Activated naive CD8-positive, alpha-beta T cell treated with anti-CD3 and anti-CD28 coated beads, Interleukin-2, amount 10 ng/mL, durations not matched to agents 7 days and 5 days (primary cell): ENCODE results near the gene GDF7. TPM values are rescaled to one million over a fixed set of nuclear protein-coding genes. Genes with fewer than 3 reads are reported as not detected.

ENCODE experiments used
- ATAC-seq: fragments of 150-1000 bp; cut with Tn5 transposase; one replicate; pipeline ENCODE4 v1.10.0; 2021; ENCODE audit warnings: low read depth, moderate library complexity
- POLR2A ChIA-PET: fragments of 350-600 bp; sonication (Branson Sonifier 250); formaldehyde crosslinking; loops from one replicate; lab custom pipeline; 2021; ENCODE audit warnings: antibody characterized with exemption; lab: Charles Lee
- DNase-seq: peaks from one replicate; pipeline ENCODE4 v3.0.0; 2021
- H3K27ac Mint-ChIP-seq: one replicate; pipeline ENCODE4 v1.8.0; 2022; ENCODE audit warnings: mild to moderate bottlenecking, mixed read lengths
- H3K27me3 Mint-ChIP-seq: one replicate; pipeline ENCODE4 v1.8.0; 2022; ENCODE audit warnings: mild to moderate bottlenecking, moderate library complexity, mixed read lengths
- H3K36me3 Mint-ChIP-seq: one replicate; pipeline ENCODE4 v1.8.0; 2021; ENCODE audit warnings: mild to moderate bottlenecking, mixed read lengths
- H3K4me1 Mint-ChIP-seq: one replicate; pipeline ENCODE4 v1.8.0; 2021; ENCODE audit warnings: mixed read lengths
- H3K4me3 Mint-ChIP-seq: one replicate; pipeline ENCODE4 v1.8.0; 2022; ENCODE audit warnings: mild to moderate bottlenecking, moderate library complexity, mixed read lengths
- H3K9me3 Mint-ChIP-seq: one replicate; pipeline ENCODE4 v1.8.0; 2021; ENCODE audit warnings: mixed read lengths
- total RNA-seq, 2 experiments: library from RNA; stranded (reverse); gene quantifications; one replicate each; pipeline ENCODE4 v1.2.3, GENCODE V29; 2021

GDF7 gene
- total RNA-seq, 2 experiments from 2014 or later = not detected

DNA sequence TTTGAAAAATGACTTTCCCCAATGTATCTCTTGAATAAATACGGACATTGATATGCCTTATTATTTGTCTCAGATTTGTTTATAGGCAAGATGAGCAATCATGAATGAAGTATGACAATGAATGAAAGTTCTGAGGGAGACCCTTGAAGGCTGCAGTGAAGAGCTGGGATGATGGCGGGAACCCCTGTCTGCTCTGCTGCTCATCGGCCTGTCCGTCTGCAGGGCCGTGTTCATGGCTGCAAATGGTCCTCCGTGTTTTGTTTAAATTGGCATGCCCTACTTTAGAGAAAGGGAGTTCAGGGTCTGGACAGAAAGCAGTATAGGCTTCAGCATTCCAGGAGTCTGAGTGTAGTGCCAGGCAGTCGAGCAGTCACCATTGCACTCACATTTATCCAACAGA is 14.8 kb upstream of the GDF7 start:
- POLR2A ChIA-PET = interaction anchor here (2.3 kb wide), 2 partner anchors 9 to 205 kb away, joined by 7 to 10 read pairs; partner anchors contain the start of gene RHOB
- Mint-ChIP-seq H3K4me3 (no peak overlapping the region), H3K27ac (no peak overlapping the region), H3K4me1 (peaks cover 11% of the 10 kb centered on the region), H3K9me3 (no peaks in the 10 kb centered on the region), H3K27me3 (peaks cover 11% of the 10 kb centered on the region), H3K36me3 (peaks cover 2% of the 10 kb centered on the region)
- DNase-seq (no peak), ATAC-seq (no peak)

DNA sequence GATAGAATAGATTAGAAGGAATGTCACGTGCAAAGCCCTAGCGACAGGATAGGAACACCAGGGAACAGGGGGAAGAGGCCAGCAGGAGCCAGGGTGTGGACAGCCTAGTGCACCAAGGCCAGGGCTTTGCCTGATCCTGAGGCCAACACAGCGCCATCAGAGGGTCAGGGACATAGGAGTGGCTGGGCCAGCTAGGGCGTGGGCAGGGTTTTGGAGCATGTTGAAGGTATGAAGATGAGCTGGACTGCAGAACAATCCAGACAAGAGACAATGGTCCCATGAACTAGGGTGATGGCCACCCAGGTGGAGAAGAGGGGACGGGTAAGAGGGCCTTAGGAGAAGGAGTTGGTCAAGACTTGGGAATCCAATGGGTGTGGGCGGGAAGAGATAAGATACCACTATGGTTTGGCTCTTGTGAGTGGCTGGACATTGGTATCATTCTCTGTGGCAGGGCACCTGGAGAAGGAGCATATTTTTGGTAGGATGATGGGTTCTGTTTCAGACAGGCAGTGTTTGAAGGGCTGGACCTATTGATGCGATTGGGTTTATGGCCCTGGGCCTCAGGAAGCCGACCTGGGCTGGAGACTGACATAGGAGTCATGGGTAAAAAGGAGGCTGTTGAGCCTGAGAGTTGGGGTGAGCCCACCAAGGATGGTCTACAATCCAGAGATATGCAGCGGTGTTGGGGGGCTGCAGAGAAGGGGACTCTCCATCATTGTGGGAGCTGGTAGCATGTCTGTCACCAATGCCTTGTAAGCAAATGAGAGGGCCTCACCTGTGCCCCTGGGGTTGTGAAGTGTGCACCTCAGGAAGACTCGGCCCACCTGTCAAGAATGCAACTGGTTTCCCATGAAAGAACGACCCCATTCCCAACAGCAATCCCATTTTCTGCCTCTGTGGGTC is 14.0 kb upstream of the GDF7 start:
- H3K9me3 Mint-ChIP-seq = no peaks in the 10 kb centered on the region
- H3K4me3 Mint-ChIP-seq = no peak overlapping the region
- H3K36me3 Mint-ChIP-seq = peaks cover 2% of the 10 kb centered on the region
- no peak for ATAC-seq
- H3K4me1 Mint-ChIP-seq = peaks cover 11% of the 10 kb centered on the region
- DNase-seq = no peak
- no peak overlapping the region for H3K27ac Mint-ChIP-seq
- H3K27me3 Mint-ChIP-seq = peaks cover 12% of the 10 kb centered on the region
- POLR2A ChIA-PET = no interaction called here

DNA sequence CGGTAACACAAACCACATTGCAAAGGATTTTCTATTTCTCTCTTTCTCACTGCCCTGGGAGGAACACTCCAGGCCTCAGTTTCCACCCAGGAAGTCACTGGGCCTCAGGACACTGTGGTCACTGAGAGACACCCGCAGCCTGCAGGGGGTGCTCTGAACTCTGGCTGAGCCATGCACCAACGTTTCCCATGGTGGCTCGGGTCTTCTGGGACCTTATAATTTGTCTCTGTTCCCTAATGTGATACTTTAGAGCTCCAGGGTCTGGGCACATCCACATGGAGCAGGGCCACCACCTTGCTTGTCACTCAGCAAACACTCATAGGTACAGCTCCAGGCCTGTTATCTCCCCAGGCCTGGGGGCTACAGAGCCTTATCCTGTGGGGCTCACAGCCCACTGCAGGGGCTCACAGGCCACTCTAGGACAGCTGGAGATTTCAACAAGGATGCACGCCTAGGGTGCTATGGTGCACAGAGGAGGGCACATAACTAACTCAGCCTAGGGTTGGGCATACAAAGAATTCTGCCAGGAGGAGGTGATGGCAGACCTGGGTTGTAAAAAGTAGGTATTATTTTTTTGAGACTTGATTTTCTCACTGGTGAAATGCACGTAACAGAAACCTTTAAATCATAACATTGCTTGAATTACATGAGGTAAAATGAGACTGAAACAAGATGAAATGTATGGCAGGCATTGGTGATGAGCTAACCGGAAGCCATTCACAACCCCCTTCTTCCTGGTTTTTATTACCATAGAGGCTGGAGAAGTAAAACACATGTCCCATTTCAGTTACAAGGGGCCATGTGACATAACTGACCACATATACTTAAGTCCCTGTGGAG is 13.0 kb upstream of the GDF7 start:
- Mint-ChIP-seq H3K27ac (no peak overlapping the region), H3K9me3 (no peaks in the 10 kb centered on the region), H3K36me3 (no peaks in the 10 kb centered on the region), H3K4me3 (no peak overlapping the region), H3K27me3 (peaks cover 19% of the 10 kb centered on the region), H3K4me1 (peaks cover 11% of the 10 kb centered on the region)
- DNase-seq = no peak
- POLR2A ChIA-PET = no interaction called here
- no peak for ATAC-seq

DNA sequence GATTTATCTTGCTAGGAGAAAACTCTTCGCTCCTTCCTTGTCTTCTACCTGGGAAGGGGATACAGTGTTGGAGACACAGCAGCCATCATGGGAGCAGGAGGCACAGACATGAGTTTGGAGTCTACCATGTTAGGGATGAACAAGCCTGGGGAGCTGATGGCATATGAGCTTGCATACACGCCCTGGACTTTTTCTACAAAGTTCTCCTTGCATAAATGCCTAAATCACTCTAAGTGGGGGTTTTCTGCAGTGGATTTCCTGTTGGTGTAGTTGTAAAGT is 12.5 kb upstream of the GDF7 start:
- Mint-ChIP-seq H3K4me1 (peaks cover 7% of the 10 kb centered on the region), H3K27me3 (peaks cover 24% of the 10 kb centered on the region), H3K27ac (no peak overlapping the region), H3K4me3 (no peak overlapping the region), H3K9me3 (no peaks in the 10 kb centered on the region), H3K36me3 (no peaks in the 10 kb centered on the region)
- POLR2A ChIA-PET = no interaction called here
- DNase-seq (no peak), ATAC-seq (no peak)

DNA sequence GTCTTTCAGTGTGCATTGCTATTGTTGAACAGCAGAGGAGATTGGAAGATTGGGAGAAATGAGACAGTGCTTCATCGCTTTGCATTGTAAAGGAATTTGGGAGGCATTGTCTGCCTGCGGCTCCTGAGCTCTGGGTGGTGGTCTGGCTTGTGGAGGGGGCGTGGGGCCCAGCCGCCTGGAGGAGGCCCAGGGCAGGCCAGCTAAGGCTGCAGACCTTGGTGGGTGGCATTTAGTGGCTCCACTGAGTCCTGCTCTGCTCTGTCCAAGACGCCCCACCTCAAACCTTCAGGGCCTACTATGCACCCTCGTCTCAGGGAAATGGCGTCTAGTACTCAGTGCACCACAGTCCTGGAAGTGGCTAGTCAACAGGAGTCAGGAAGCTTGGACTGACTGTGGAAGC is 10.4 kb upstream of the GDF7 start:
- Mint-ChIP-seq H3K9me3 (no peaks in the 10 kb centered on the region), H3K27ac (no peak overlapping the region), H3K36me3 (no peaks in the 10 kb centered on the region), H3K4me3 (no peak overlapping the region), H3K27me3 (peaks cover 40% of the 10 kb centered on the region), H3K4me1 (peaks cover 1% of the 10 kb centered on the region)
- POLR2A ChIA-PET = no interaction called here
- ATAC-seq (no peak), DNase-seq (no peak)

DNA sequence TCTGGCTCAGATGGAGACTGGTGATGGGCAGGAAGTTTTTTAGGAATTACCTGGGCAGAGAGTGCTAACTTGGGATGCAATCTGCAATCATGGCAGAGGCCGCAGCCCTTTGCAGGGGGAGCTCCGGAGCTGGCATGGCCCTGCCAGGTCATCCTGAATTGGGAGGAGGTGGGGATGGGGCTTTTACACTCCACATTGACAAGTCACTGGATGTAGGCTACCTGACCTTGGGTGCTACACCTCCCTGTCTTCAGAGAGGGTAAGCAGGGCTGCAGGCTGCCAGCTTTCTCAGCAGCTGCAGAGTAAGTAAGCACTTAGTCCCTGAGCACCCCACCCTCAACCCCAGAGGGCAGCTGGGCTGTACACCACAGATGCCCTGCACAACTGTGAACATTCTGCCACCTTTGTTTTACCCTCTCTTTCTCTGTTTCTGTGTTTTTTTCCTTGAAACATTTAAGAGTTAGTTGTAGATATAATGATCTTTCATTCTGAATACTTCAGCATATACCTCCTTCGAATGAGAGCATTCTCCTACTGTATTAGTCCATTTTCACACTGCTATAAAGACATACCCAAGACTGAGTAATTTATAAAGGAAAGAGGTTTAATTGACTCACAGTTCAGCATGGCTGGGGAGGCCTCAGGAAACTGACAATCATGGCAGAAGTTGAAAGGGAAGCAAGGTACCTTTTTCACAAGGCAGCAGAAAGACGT is 9.3 kb upstream of the GDF7 start:
- H3K9me3 Mint-ChIP-seq = no peaks in the 10 kb centered on the region
- no peaks in the 10 kb centered on the region for H3K36me3 Mint-ChIP-seq
- H3K4me3 Mint-ChIP-seq = no peak overlapping the region
- DNase-seq (no peak), ATAC-seq (no peak)
- POLR2A ChIA-PET = no interaction called here
- H3K4me1 Mint-ChIP-seq = no peaks in the 10 kb centered on the region
- peaks cover 50% of the 10 kb centered on the region for H3K27me3 Mint-ChIP-seq
- no peak overlapping the region for H3K27ac Mint-ChIP-seq

DNA sequence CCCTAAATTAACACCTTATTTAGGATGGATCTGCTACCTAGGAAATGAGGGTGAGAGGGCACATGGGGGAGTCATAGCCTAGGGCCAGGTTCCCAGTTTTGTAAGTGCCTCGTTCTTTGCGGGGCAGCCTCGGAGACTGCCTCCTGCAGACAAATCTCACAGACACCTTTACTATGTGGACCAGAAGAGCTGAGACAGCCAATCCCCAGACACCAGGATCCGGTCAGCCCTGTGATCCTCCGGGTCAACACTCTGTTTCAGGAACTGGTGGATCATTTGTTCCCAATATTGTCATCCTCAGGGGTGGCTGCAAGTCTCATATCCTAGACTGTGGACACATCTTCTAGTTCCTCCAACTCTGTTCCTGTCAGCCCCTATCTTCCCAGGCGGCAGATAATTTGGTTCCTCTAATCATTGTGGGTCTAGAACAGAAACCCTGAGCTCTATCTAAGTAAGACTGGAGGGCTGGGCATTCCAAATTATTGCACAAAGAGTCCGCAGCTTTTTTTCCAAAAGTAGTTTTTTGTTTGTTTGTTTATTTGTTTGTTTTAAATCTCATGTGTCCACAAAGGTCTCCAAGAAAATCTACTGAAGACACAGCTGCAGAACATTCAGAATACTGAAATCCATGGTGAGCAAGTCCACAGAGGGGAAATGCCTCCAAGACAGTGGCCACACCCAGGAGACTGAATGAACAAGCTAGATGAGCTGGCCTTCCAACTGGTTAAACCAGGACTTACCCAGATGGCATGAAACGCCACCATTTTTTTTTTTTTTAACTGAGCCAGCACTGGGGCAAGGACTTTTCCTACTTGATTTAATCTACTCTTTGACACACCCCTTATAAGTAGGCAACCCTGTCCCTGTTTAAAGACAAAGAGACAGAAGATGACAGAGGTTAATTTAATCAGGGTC is 6.2 kb upstream of the GDF7 start:
- DNase-seq (no peak), ATAC-seq (no peak)
- peaks cover under 1% of the 10 kb centered on the region for H3K4me1 Mint-ChIP-seq
- no peaks in the 10 kb centered on the region for H3K36me3 Mint-ChIP-seq
- no peak overlapping the region for H3K4me3 Mint-ChIP-seq
- no peaks in the 10 kb centered on the region for H3K9me3 Mint-ChIP-seq
- POLR2A ChIA-PET = interaction anchor here (0.8 to 2.1 kb wide), 2 partner anchors 10 to 303 kb away, joined by 4 to 7 read pairs; partner anchors contain the start of gene HS1BP3
- no peak overlapping the region for H3K27ac Mint-ChIP-seq
- H3K27me3 Mint-ChIP-seq = peaks cover 72% of the 10 kb centered on the region

DNA sequence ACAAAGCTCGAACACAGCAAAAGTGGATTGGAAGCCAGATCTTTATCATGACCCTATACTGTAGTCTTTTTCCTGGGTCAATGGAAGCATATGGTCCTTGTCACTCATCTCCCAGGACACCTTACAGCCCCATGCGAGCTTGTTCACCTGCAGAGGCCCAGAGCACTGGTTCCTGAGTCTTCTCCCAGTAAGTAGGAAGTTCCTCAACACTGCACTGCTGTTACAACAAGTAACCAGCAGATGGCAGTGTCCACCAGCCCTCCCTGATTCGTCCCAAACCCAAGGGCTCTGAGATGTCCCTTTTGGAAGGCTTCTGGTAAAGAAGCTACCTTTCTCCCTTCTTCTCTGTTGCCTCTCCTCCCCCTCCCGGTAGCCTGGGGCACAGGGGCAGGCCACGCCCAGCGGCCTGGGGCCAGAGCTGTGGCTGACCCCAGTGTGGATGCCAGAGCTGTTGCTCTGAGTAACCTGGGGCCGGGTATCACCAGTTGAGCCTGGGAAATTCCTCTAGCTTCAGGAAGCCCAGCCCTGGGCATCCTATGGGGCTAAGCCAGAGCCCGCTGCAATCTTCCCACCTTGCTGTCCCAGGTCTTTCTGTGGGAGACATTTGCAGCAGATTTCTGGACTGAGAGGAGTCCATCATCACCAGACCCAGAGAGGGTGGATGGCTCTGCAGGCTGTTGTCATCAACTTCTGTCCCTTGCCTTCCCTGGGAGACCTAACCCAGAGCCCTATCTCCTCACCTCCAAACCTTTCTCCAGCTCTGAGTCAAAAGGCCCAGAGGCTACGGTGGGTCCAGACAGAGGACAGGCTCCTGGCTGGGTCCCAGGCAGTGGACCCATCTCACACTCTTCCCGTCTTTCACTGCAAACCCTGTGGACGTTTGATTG is 5.3 kb upstream of the GDF7 start:
- ATAC-seq (peak; percentile 53), DNase-seq (peak; percentile 61)
- H3K27ac Mint-ChIP-seq = no peak overlapping the region
- no peaks in the 10 kb centered on the region for H3K9me3 Mint-ChIP-seq
- POLR2A ChIA-PET = interaction anchor here (0.8 to 2.1 kb wide), 2 partner anchors 11 to 302 kb away, joined by 4 to 7 read pairs; partner anchors contain the start of gene HS1BP3
- H3K4me3 Mint-ChIP-seq = no peak overlapping the region
- peaks cover 2% of the 10 kb centered on the region for H3K4me1 Mint-ChIP-seq
- H3K36me3 Mint-ChIP-seq = no peaks in the 10 kb centered on the region
- H3K27me3 Mint-ChIP-seq = peaks cover 76% of the 10 kb centered on the region

DNA sequence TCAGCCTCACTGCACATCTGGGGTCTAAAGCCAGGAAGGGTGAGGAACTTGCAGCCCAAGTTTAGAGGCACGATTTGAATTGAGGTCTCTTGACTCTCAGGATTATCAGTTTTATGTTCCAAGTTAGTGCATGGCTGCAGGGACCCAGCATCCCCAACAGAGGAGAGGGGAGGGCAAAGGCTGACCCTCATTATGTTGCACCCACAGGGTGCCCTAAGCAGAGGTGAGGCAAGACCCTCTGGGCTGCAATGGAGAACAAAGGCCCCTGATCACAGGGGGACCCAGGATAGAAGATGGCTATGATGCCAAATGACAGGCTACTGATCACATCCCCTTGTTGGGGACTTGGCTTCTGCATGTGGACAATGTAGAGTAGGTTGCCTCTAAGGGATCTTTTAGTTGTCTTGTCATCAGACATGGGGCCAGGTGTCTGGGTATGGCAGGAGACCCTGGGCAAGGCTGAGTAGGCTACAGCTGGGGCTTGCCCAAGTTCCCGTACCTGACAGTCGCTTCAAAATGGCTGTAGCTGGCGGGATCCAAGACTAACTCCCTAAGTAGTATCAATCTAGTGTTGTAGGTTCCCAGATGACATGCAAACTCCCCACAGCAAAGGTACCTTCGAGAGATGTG is 4.5 kb upstream of the GDF7 start:
- Mint-ChIP-seq H3K27me3 (peaks cover 76% of the 10 kb centered on the region), H3K4me1 (peaks cover 2% of the 10 kb centered on the region), H3K36me3 (no peaks in the 10 kb centered on the region), H3K9me3 (no peaks in the 10 kb centered on the region), H3K27ac (no peak overlapping the region), H3K4me3 (no peak overlapping the region)
- POLR2A ChIA-PET = no interaction called here
- ATAC-seq (no peak), DNase-seq (no peak)

DNA sequence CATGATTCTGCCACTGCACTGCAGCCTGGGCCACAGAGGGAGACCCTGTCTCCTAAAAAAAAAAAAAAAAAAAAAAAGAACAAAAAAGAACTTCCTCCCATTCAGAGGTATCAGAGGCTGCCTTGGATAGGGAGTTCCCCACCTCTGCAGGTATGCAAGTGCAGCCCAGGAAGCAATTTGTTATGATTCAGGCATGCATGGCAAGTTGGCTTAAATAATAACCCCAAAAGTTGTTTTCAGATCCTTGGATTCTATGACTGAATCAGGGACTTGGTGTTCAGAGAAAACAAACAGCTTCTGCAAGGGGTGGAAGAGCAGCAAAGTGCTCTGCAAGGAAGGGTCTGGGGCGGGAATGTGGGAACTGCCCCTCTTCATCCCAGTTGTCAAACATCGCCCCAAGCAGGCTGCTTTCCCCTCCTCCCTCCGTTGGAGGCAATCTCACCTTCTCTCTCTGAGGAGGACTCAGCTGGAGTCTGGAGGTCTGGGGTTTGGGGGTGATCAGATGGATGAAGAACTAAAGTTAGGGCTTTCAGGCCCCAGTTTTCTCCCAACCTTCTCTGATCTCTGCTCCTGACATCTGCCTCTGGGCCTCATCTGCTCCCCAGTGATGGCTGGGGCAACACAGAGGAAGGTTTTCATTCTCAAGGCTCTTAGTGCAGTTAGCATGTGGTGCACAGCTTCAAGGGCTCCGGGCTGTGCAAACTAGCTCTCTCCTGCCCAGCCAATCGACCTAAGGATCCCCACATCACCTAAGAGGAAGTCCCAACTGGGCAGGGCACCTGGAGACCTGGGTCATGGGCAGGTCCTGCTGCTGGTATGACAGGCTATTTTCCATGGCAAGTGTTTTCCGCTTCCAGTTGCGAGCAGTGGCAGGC is 3.5 kb upstream of the GDF7 start:
- Mint-ChIP-seq H3K4me3 (no peak overlapping the region), H3K27me3 (peaks cover 82% of the 10 kb centered on the region), H3K4me1 (peaks cover 5% of the 10 kb centered on the region), H3K27ac (no peak overlapping the region), H3K36me3 (no peaks in the 10 kb centered on the region), H3K9me3 (no peaks in the 10 kb centered on the region)
- ATAC-seq (no peak), DNase-seq (no peak)
- POLR2A ChIA-PET = interaction anchor here (1.2 kb wide), 1 partner anchor 14 kb away, joined by 5 read pairs; no protein-coding TSS in a partner anchor

DNA sequence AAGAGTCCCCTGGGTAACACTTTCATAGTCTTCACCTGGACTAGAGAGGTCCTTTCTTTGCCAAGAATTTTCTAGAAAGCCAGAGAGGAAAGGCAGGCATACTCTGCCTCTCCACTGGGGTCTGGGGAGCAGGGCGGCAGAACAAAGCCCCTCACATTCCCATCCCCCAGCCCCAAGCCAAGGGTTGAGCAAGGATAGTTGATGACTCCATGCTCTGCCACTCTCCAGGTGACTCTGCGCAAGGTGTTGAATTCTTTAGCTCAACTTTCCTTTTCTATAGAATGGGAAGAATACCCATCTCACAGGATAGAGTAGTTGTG is 2.9 kb upstream of the GDF7 start:
- Mint-ChIP-seq H3K9me3 (no peaks in the 10 kb centered on the region), H3K27ac (no peak overlapping the region), H3K4me3 (no peak overlapping the region), H3K36me3 (no peaks in the 10 kb centered on the region), H3K27me3 (peaks cover 84% of the 10 kb centered on the region), H3K4me1 (peaks cover 5% of the 10 kb centered on the region)
- DNase-seq = no peak
- POLR2A ChIA-PET = interaction anchor here (1.2 kb wide), 1 partner anchor 13 kb away, joined by 5 read pairs; no protein-coding TSS in a partner anchor
- ATAC-seq = no peak
